ENCODE data around the gene ANP32A.

Gene ANP32A

DNA sequence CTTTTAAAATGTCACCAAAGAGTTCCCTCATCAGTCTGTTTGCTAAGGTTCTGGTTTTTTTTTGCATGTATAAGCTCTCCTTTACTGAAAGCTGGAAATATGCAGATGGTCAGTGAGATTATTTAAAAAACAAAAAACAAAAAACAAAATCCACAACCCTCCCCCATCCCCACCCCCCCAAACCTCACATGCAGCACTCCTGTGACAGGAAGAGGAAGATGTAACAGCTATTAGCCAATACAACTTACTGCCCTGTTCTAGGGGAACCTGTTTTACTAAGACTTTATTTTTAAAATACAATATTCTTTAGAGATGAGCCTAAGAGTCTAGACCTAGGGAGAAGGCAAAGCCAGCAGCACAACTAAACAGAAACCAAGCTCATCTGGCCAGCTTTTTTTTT is 39.5 kb downstream of the ANP32A start:
- no peak overlapping the region for H3K27ac ChIP-seq
- TF ChIP-seq ZFX (IDR thresholded peaks at IDR 0.05; ENCODE audit: borderline replicate concordance) = no peak
- TF ChIP-seq, protein P1, sequence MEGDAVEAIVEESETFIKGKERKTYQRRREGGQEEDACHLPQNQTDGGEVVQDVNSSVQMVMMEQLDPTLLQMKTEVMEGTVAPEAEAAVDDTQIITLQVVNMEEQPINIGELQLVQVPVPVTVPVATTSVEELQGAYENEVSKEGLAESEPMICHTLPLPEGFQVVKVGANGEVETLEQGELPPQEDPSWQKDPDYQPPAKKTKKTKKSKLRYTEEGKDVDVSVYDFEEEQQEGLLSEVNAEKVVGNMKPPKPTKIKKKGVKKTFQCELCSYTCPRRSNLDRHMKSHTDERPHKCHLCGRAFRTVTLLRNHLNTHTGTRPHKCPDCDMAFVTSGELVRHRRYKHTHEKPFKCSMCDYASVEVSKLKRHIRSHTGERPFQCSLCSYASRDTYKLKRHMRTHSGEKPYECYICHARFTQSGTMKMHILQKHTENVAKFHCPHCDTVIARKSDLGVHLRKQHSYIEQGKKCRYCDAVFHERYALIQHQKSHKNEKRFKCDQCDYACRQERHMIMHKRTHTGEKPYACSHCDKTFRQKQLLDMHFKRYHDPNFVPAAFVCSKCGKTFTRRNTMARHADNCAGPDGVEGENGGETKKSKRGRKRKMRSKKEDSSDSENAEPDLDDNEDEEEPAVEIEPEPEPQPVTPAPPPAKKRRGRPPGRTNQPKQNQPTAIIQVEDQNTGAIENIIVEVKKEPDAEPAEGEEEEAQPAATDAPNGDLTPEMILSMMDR (IDR thresholded peaks at IDR 0.05) = no peak

DNA sequence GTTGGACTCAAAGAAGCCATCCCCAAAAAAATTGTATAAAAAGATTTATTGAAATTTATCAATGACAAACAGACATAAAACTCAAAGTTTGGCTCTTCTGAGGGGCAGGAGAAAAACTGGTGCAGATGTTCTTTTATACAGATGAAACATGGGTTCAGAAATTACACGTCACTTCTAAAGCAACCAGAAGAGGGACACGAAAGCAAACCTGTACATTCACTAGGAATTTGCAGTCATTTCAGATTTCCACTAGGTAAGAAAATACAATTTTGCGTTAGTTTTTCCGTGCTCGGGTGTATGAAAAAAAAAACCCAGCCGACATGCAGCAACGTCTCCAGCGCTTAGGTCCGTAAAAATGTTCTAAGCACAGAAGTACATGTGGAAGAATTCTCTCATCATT is 41.8 kb downstream of the ANP32A start:
- TF ChIP-seq, protein P1 (IDR thresholded peaks at IDR 0.05) = no peak
- TF ChIP-seq ZFX (IDR thresholded peaks at IDR 0.05; ENCODE audit: borderline replicate concordance) = no peak
- no peak overlapping the region for H3K27ac ChIP-seq

DNA sequence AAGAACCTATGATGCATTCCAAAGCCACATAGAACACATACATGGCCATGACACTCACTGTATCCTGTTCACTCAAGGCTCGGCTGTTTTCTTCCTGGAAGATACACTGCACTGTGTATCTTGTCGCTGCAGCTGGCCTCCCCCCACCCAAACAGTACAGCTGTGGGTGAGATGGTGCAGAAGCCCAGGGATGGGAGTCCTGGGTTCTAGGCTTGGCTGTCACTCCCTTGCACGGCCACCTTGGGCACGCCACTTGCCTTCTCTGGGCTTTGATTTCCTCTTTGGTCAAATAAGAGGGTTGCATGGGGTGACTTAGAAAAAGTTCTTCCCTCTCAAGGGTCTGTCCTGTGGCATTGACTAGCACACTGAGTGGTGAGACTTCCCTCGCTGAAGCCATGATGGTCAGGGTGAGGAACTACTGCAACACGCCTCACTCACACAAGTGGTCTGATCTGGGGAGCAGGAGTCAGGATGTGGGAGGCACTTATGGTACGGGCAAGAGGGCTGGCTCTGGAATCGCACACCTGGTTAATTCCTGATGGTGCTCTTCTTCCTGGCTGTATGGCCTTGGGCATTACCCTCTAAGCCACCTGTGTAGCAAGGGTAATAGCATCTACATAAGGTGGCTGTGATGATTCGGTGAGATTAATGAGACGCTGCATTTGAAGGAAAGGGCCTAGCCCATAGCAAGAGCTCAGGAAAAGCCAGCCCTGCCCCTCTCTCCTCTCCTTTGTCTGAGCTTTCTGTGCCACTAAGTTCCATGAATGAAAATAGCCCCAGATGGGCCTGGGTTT is 44.0 kb downstream of the ANP32A start:
- no peak overlapping the region for H3K27ac ChIP-seq
- TF ChIP-seq, protein P1 (IDR thresholded peaks at IDR 0.05) = no peak
- no peak for TF ChIP-seq ZFX (IDR thresholded peaks at IDR 0.05; ENCODE audit: borderline replicate concordance)

DNA sequence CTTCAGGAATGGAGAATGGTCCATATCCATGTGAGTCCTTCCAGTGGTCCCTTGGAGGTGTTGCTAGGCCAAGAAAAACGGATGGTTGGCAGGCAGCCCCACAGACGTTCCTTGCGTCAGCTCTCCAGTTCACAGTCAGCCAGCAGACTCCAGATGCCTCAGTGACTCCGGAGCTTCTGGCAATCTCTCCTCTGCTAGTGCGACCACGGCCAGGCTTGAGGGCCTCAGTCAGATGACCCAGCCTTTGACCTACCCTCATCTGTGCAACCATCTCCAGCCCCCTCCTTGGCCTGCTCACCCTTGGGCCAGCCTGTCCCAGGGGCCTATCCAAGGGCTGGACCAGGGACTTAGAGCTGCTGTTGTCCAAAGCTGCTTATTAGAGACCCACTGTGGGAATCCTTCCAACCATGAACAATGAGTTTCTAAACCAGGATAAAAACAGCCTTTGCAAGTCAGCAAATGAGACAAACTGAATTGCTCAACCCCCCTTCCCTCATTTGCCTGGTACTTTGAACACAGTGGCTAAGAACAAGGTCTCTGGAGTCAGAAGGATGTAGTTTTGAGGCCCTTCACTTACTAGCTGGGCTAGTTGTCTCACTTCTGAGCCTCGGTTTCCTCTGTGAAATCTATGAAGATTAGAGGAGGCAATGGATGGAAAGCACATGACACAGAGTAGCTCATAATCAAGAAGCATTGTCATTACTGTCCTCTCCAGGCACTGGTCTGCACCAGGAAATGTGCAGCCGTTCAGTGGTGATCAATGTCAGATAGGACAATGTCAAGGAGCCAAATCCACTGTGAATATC is 44.8 kb downstream of the ANP32A start:
- TF ChIP-seq, protein P1 (IDR thresholded peaks at IDR 0.05) = no peak
- TF ChIP-seq ZFX (IDR thresholded peaks at IDR 0.05; ENCODE audit: borderline replicate concordance) = no peak
- no peak overlapping the region for H3K27ac ChIP-seq

DNA sequence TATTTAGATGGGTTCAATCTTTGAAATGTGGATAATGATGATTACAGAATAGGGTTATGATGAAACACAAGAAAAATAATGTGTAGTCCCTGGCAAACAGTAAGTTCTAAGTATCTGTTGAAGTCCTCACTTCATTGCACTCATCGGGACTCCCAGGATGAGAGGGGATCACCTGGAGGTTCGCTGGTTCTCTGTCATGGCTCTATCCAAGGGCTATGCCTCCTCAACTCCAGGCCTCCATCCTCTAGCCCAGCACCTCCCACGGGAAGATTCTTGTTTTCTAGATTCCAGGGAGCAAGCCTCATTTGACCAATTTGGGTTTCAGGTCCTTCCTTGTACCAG is 45.5 kb downstream of the ANP32A start:
- no peak overlapping the region for H3K27ac ChIP-seq
- TF ChIP-seq, protein P1 (IDR thresholded peaks at IDR 0.05) = no peak
- no peak for TF ChIP-seq ZFX (IDR thresholded peaks at IDR 0.05; ENCODE audit: borderline replicate concordance)

DNA sequence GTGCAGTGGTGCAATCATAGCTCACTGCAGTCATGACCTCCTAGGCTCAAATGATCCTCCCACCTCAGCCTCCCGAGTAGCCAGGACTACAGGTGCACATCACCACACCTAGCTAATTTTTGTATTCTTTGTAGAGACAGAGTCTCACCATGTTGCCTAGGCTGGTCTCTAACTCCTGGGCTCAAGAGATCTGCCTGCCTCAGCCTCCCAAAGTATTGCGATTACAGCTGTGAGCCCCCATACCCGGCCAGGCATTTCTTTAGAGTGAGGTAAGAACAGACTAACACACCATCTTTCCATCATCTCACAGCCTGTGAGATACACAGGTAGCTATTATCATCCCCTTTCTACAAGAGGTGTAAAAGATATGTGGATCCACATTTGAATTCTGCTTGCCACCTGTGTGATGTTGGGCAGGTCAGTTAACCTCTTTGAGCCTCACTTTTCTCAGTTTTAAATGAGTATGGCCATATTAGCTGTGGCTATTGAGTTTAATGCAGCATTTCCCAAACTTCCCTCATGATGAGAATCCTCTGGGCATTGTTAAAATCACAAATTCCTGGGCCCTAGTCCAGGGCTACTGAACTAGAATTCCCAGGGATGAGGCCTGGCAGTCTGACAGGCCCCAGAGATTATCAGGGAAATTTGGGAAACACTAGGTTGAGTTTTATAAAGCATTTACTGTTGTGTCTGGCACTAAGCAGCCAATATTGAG is 46.0 kb downstream of the ANP32A start:
- TF ChIP-seq, protein P1 (IDR thresholded peaks at IDR 0.05) = no peak
- no peak for TF ChIP-seq ZFX (IDR thresholded peaks at IDR 0.05; ENCODE audit: borderline replicate concordance)
- no peak overlapping the region for H3K27ac ChIP-seq
